H1 (cell line): ENCODE measurements around the gene RNF224. TPM values are rescaled to one million over a fixed set of nuclear protein-coding genes. Genes with fewer than 3 reads are reported as not detected.

Experiments used
- CTCF ChIA-PET: fragments of 300-600 bp; sonication (Branson Sonifier 250); formaldehyde crosslinking; loops from one replicate; lab custom pipeline; 2021; ENCODE audit not compliant: partially characterized antibody; lab: Charles Lee
- POLR2A ChIA-PET: fragments of 300-600 bp; sonication (Branson Sonifier 250); formaldehyde crosslinking; loops from one replicate; lab custom pipeline; 2021; ENCODE audit warnings: inconsistent platforms; ENCODE audit not compliant: partially characterized antibody; lab: Charles Lee
- DNase-seq, 2 experiments: peaks; one replicate each; pipeline versions ENCODE4 v3.0.0 to v3.0.0-alpha.2; 2010 to 2022; ENCODE audit warnings: low spot score in 2 of 2, low read depth in 1 of 2, mixed read lengths in 1 of 2
- FAIRE-seq: peaks from 2 replicates; lab custom pipeline; 2011; peaks lifted over from hg19 to GRCh38; lab: Jason Lieb, UNC
- H2AFZ ChIP-seq: 2 replicates; pipeline ENCODE4 v1.8.1; 2012; ENCODE audit warnings: low read length, inconsistent platforms
- H2AK5ac ChIP-seq: 2 replicates; pipeline ENCODE4 v1.6.1; 2013; ENCODE audit warnings: low read depth, low read length
- H2BK120ac ChIP-seq: replicated peaks from 2 replicates; pipeline ENCODE3; 2013; ENCODE audit warnings: low read depth, low read length, inconsistent platforms
- H2BK12ac ChIP-seq: 2 replicates; pipeline ENCODE4 v1.6.1; 2013; ENCODE audit warnings: low read depth, low read length
- H2BK15ac ChIP-seq: 2 replicates; pipeline ENCODE4 v1.6.1; 2013; ENCODE audit warnings: low read length
- H2BK20ac ChIP-seq: 2 replicates; pipeline ENCODE4 v1.6.1; 2013; ENCODE audit warnings: low read length
- H2BK5ac ChIP-seq: 2 replicates; pipeline ENCODE4 v1.6.1; 2013; ENCODE audit warnings: low read depth, low read length
- H3K14ac ChIP-seq: 2 replicates; pipeline ENCODE4 v1.6.1; 2013; ENCODE audit warnings: inconsistent platforms; ENCODE audit not compliant: insufficient read length
- H3K18ac ChIP-seq: 2 replicates; pipeline ENCODE4 v1.6.1; 2013; ENCODE audit warnings: low read length; ENCODE audit errors: extremely low read depth
- H3K23ac ChIP-seq: 2 replicates; pipeline ENCODE4 v1.6.1; 2013; ENCODE audit warnings: inconsistent platforms; ENCODE audit not compliant: insufficient read length
- H3K23me2 ChIP-seq: 2 replicates; pipeline ENCODE4 v1.6.1; 2013; ENCODE audit warnings: low read depth, low read length
- H3K27ac ChIP-seq: 2 replicates; pipeline ENCODE4 v1.6.1; 2011; ENCODE audit warnings: low read depth, low read length, inconsistent platforms
- H3K27me3 ChIP-seq, 4 experiments: replicated peaks in 1 of 4; 1 replicate in 1 of 4; 2 replicates in 3 of 4; pipeline versions ENCODE4 v1.6.1 to v1.8.1; 2011 to 2013; ENCODE audit warnings: low read length in 3 of 4, mild to moderate bottlenecking in 3 of 4, inconsistent platforms in 2 of 4, mixed read lengths in 2 of 4, moderate library complexity in 1 of 4; ENCODE audit not compliant: control insufficient read depth in 3 of 4, insufficient read depth in 3 of 4; ENCODE audit errors: extremely low read depth in 1 of 4
- H3K36me3 ChIP-seq, 4 experiments: 2 replicates each; pipeline versions ENCODE4 v1.6.1 to v1.8.1; 2011 to 2013; ENCODE audit warnings: mild to moderate bottlenecking in 4 of 4, low read length in 3 of 4, moderate library complexity in 2 of 4, control low read depth in 1 of 4, inconsistent platforms in 1 of 4; ENCODE audit not compliant: insufficient read depth in 4 of 4, control insufficient read depth in 2 of 4
- H3K4ac ChIP-seq: replicated peaks from 2 replicates; pipeline ENCODE3; 2013; ENCODE audit warnings: low read length, low read depth, mixed read lengths, inconsistent platforms; ENCODE audit not compliant: insufficient read length
- H3K4me1 ChIP-seq, 4 experiments: replicated peaks in 1 of 4; 1 replicate in 1 of 4; 2 replicates in 3 of 4; pipeline versions ENCODE4 v1.6.1 to v1.8.1; 2011 to 2013; ENCODE audit warnings: low read length in 3 of 4, inconsistent platforms in 2 of 4, mixed read lengths in 1 of 4; ENCODE audit not compliant: insufficient read depth in 4 of 4, control insufficient read depth in 3 of 4
- H3K4me2 ChIP-seq, 2 experiments: 2 replicates each; pipeline versions ENCODE4 v1.6.1 to v1.8.1; 2011 to 2013; ENCODE audit warnings: low read depth in 2 of 2, low read length in 2 of 2, control low read depth in 1 of 2, inconsistent platforms in 1 of 2, mild to moderate bottlenecking in 1 of 2; ENCODE audit not compliant: insufficient read depth in 1 of 2
- H3K4me3 ChIP-seq, 4 experiments: fragments of 200-600, 300-600 bp in 1 of 4; sonication (generic), shearing (Covaris generic), sonication (Bioruptor Twin) in 1 of 4; 2 replicates each; pipeline versions ENCODE4 v1.5.1 to v1.8.1; 2011 to 2016; ENCODE audit warnings: low read length in 4 of 4, low read depth in 3 of 4, control low read depth in 2 of 4, inconsistent platforms in 2 of 4, mild to moderate bottlenecking in 2 of 4, mixed read lengths in 1 of 4, moderate library complexity in 1 of 4; ENCODE audit not compliant: insufficient read depth in 2 of 4; ENCODE audit errors: extremely low read depth in 1 of 4
- H3K56ac ChIP-seq: replicated peaks from 2 replicates; pipeline ENCODE3; 2013; ENCODE audit warnings: low read depth, mild to moderate bottlenecking, mixed read lengths, low read length, inconsistent platforms; ENCODE audit not compliant: insufficient read length
- H3K79me1 ChIP-seq: 2 replicates; pipeline ENCODE4 v1.6.1; 2013; ENCODE audit warnings: low read depth, low read length, control low read depth
- H3K79me2 ChIP-seq, 2 experiments: 2 replicates each; pipeline versions ENCODE4 v1.6.1 to v1.8.1; 2012 to 2013; ENCODE audit warnings: low read length in 2 of 2, mild to moderate bottlenecking in 2 of 2, inconsistent platforms in 1 of 2; ENCODE audit not compliant: insufficient read depth in 2 of 2, control insufficient read depth in 1 of 2
- H3K9ac ChIP-seq, 4 experiments: replicated peaks in 1 of 4; 1 replicate in 1 of 4; 2 replicates in 3 of 4; pipeline versions ENCODE4 v1.6.1 to v1.8.1; 2011 to 2013; ENCODE audit warnings: low read depth in 3 of 4, low read length in 3 of 4, control low read depth in 2 of 4, mild to moderate bottlenecking in 2 of 4, moderate library complexity in 2 of 4, inconsistent platforms in 1 of 4; ENCODE audit errors: extremely low read depth in 1 of 4
- H3K9me3 ChIP-seq, 2 experiments: 2 replicates each; pipeline versions ENCODE4 v1.6.1 to v1.8.1; 2012 to 2013; ENCODE audit warnings: mild to moderate bottlenecking in 2 of 2, moderate library complexity in 2 of 2, control low read depth in 1 of 2, inconsistent platforms in 1 of 2, low read depth in 1 of 2, low read length in 1 of 2, mixed read lengths in 1 of 2; ENCODE audit not compliant: insufficient read depth in 2 of 2
- H4K20me1 ChIP-seq, 2 experiments: replicated peaks in 1 of 2; 2 replicates each; pipeline versions ENCODE3 to v1.8.1; 2011 to 2013; ENCODE audit warnings: inconsistent platforms in 2 of 2, low read length in 2 of 2, mild to moderate bottlenecking in 1 of 2; ENCODE audit not compliant: insufficient read depth in 2 of 2, control insufficient read depth in 1 of 2
- H4K5ac ChIP-seq: 2 replicates; pipeline ENCODE4 v1.6.1; 2013; ENCODE audit warnings: low read length, low read depth, mixed read lengths, inconsistent platforms; ENCODE audit not compliant: insufficient read length
- H4K8ac ChIP-seq: 2 replicates; pipeline ENCODE4 v1.8.0; 2013; ENCODE audit warnings: mild to moderate bottlenecking, moderate library complexity, low read length, inconsistent platforms; ENCODE audit not compliant: insufficient read depth; ENCODE audit errors: extremely low read depth
- H4K91ac ChIP-seq: replicated peaks from 2 replicates; pipeline ENCODE3; 2013; ENCODE audit warnings: low read length, mixed read lengths, inconsistent platforms; ENCODE audit not compliant: insufficient read length
- PHF8 ChIP-seq: fragments of 200-600 bp; sonication (generic); conservative IDR thresholded peaks from 2 replicates; pipeline ENCODE4 v1.7.1; 2012; ENCODE audit warnings: low read depth, mild to moderate bottlenecking, inconsistent platforms, low read length, moderate library complexity
- SAP30 ChIP-seq: fragments of 300-600 bp; sonication (generic); IDR thresholded peaks from 2 replicates; pipeline ENCODE4 v1.7.1; 2012; ENCODE audit warnings: low read length, moderate library complexity, mild to moderate bottlenecking, inconsistent platforms; ENCODE audit not compliant: insufficient read depth, insufficient replicate concordance
- WGBS, 2 experiments: shearing (Covaris generic) in 1 of 2; methylation state at CpG; one replicate each; pipeline versions ENCODE4 v1.1.6 to v1.1.7; 2013 to 2015; ENCODE audit warnings: low lambda C conversion rate in 2 of 2, mixed read lengths in 2 of 2, inconsistent platforms in 1 of 2, low coverage in 1 of 2, missing lambda C conversion rate in 1 of 2; ENCODE audit not compliant: insufficient replicate concordance in 2 of 2, insufficient coverage in 1 of 2, insufficient read length in 1 of 2; ENCODE audit errors: extremely low coverage in 1 of 2, missing lambda C conversion rate in 1 of 2; 5-methylcytosine and 5-hydroxymethylcytosine counted together
- polyA plus RNA-seq, 7 experiments: library from polyadenylated mRNA; depleted of rRNA in 3 of 7; stranded (reverse) in 5 of 7; unstranded in 2 of 7; fragments of >200 nt in 5 of 7; fragments of 200-250 nt in 2 of 7; gene quantifications; 1 replicate in 5 of 7; 2 replicates in 1 of 7; 4 replicates in 1 of 7; pipeline versions ENCODE4 v1.2.1 to v1.2.3, GENCODE V29; 2011 to 2013; ENCODE audit warnings: missing spikeins in 2 of 7, mixed read lengths in 2 of 7
- total RNA-seq: library from RNA; stranded (reverse); fragmentation: NEBNext Ultra II Directional; extraction: Animal tissue kit (Norgen Biotek cat#: 25700); gene quantifications from 2 replicates; pipeline ENCODE4 v1.2.1, GENCODE V29; 2021

RNF224 gene
- total and polyA plus RNA-seq, 2 of the 8 experiments (the other 6 are each of a cell fraction or from before 2014, with no cell fraction given): 0.24 TPM; not detected in 1

- Histone ChIP-seq H3K23ac (no peak overlapping the region), H2BK12ac (no peak overlapping the region), H3K18ac (no peak overlapping the region), H2BK5ac (no peak overlapping the region), H2AK5ac (no peak overlapping the region), H3K9ac (peak overlapping the region; percentile 37 to 84 (median 79)), H2BK20ac (no peak overlapping the region), H2BK120ac (no peak overlapping the region), H3K9me3 (no peaks in the 10 kb centered on the region), H3K27me3 (no peaks in the 10 kb centered on the region; a peak in 1 of 7 replicates), H3K14ac (no peak overlapping the region), H2BK15ac (no peak overlapping the region), H3K36me3 (peaks cover 3 to 13% (median 8%) of the 10 kb centered on the region in 4 experiments; a peak in 6 of 8 replicates), H4K5ac (no peak overlapping the region), H4K91ac (no peak overlapping the region), H2AFZ (no peak overlapping the region), H4K8ac (peak overlapping the region; percentile 96), H3K79me2 (peaks cover 0 to 30% of the 10 kb centered on the region in 2 experiments; a peak in 2 of 4 replicates), H3K4me2 (peak overlapping the region; percentile 83 to 96), H3K56ac (peak overlapping the region; percentile 69), H3K79me1 (peaks cover 9% of the 10 kb centered on the region; the same call in 1 of the 2 replicates), H3K4ac (peak overlapping the region; percentile 4), H3K4me3 (peak overlapping the region; percentile 71 to 92 (median 82)), H3K4me1 (peaks cover 0 to 17% (median 6%) of the 10 kb centered on the region in 4 experiments; a peak in 5 of 7 replicates), H3K27ac (peak overlapping the region; percentile 57; the same call in 1 of the 2 replicates), H3K23me2 (peaks cover 8% of the 10 kb centered on the region; the same call in 1 of the 2 replicates), H4K20me1 (peaks cover 8 to 28% of the 10 kb centered on the region in 2 experiments)
- DNase-seq (no peak), FAIRE-seq (no peak)
- 2% methylated on average over 13 of the region's 31 CpGs; no CpG with 5 or more reads in 1 of the 2 experiments for WGBS, 2 experiments
- ChIA-PET CTCF (interaction anchor here (1.0 to 14.0 kb wide), 10 partner anchors 9 to 152 kb away, joined by 3 to 204 read pairs (median 10); partner anchors contain the start of genes CYSRT1, LRRC26, NDOR1 and RNF208), POLR2A (interaction anchor here (0.6 to 11.0 kb wide), 16 partner anchors 8 to 59 kb away, joined by 3 to 107 read pairs (median 8); partner anchors contain the start of genes CYSRT1, NDOR1, RNF208 and RNF224)
- TF ChIP-seq SAP30: peak; percentile 74
- peak; percentile 95 for TF ChIP-seq PHF8
Measured at GRCh38 chr9:137188086-137188489, 39.2 kb upstream of the RNF224 start.
